H9 (cell line): ENCODE results near the gene ARMH1. TPM values are rescaled to one million over a fixed set of nuclear protein-coding genes. Genes with fewer than 3 reads are reported as not detected.

Experiments used
- DNase-seq: peaks from one replicate; pipeline ENCODE4 v3.0.0-alpha.2; 2017
- H2AFZ ChIP-seq: one replicate; pipeline ENCODE4 v1.6.1; 2013; ENCODE audit warnings: mild to moderate bottlenecking, low read length, control low read depth, moderate library complexity
- H2AK5ac ChIP-seq: 2 replicates; pipeline ENCODE4 v1.6.1; 2013; ENCODE audit warnings: low read length, control low read depth, mixed read lengths; ENCODE audit not compliant: insufficient read length
- H2BK120ac ChIP-seq: one replicate; pipeline ENCODE4 v1.6.1; 2013; ENCODE audit warnings: low read depth, mild to moderate bottlenecking, low read length, control low read depth, inconsistent platforms; ENCODE audit not compliant: poor library complexity, severe bottlenecking
- H2BK12ac ChIP-seq: 2 replicates; pipeline ENCODE4 v1.6.1; 2013; ENCODE audit warnings: low read length, control low read depth, mixed read lengths, low read depth; ENCODE audit not compliant: insufficient read length
- H2BK15ac ChIP-seq: 2 replicates; pipeline ENCODE4 v1.6.1; 2013; ENCODE audit warnings: low read depth, low read length, control low read depth
- H2BK20ac ChIP-seq: one replicate; pipeline ENCODE4 v1.6.1; 2013; ENCODE audit warnings: low read depth, mild to moderate bottlenecking, low read length, control low read depth, inconsistent platforms; ENCODE audit not compliant: poor library complexity, severe bottlenecking
- H2BK5ac ChIP-seq: 2 replicates; pipeline ENCODE4 v1.6.1; 2013; ENCODE audit warnings: low read length, control low read depth, mixed read lengths; ENCODE audit not compliant: insufficient read length
- H3K14ac ChIP-seq: 2 replicates; pipeline ENCODE4 v1.6.1; 2013; ENCODE audit warnings: low read length, control low read depth; ENCODE audit not compliant: insufficient read depth
- H3K18ac ChIP-seq: 2 replicates; pipeline ENCODE4 v1.6.1; 2013; ENCODE audit warnings: low read depth, mild to moderate bottlenecking, mixed read lengths, low read length, control low read depth; ENCODE audit not compliant: insufficient read length
- H3K23ac ChIP-seq: 2 replicates; pipeline ENCODE4 v1.6.1; 2013; ENCODE audit warnings: low read length, control low read depth, mixed read lengths, low read depth; ENCODE audit not compliant: insufficient read length
- H3K23me2 ChIP-seq: 2 replicates; pipeline ENCODE4 v1.6.1; 2013; ENCODE audit warnings: low read depth, mild to moderate bottlenecking, mixed read lengths, low read length, control low read depth; ENCODE audit not compliant: insufficient read length, poor library complexity, severe bottlenecking
- H3K27ac ChIP-seq: 2 replicates; pipeline ENCODE4 v1.5.1; 2013; ENCODE audit warnings: low read length, control low read depth, mixed read lengths, low read depth; ENCODE audit not compliant: insufficient read length
- H3K27me3 ChIP-seq: 2 replicates; pipeline ENCODE4 v1.6.1; 2013; ENCODE audit warnings: low read length, control low read depth, inconsistent platforms; ENCODE audit not compliant: insufficient read depth
- H3K4ac ChIP-seq: 2 replicates; pipeline ENCODE4 v1.6.1; 2013; ENCODE audit warnings: low read depth, mild to moderate bottlenecking, control low read depth, inconsistent platforms, low read length, moderate library complexity
- H3K4me1 ChIP-seq: 2 replicates; pipeline ENCODE4 v1.6.1; 2013; ENCODE audit warnings: low read length, control low read depth, inconsistent platforms; ENCODE audit not compliant: insufficient read depth
- H3K4me2 ChIP-seq: 2 replicates; pipeline ENCODE4 v1.6.1; 2013; ENCODE audit warnings: low read length, control low read depth, mixed read lengths; ENCODE audit not compliant: insufficient read length, insufficient read depth
- H3K56ac ChIP-seq: 2 replicates; pipeline ENCODE4 v1.6.1; 2013; ENCODE audit warnings: low read depth, mild to moderate bottlenecking, mixed read lengths, low read length, control low read depth; ENCODE audit not compliant: insufficient read length
- H3K79me1 ChIP-seq: 2 replicates; pipeline ENCODE4 v1.6.1; 2013; ENCODE audit warnings: low read depth, mild to moderate bottlenecking, moderate library complexity, low read length, control low read depth, inconsistent platforms; ENCODE audit not compliant: insufficient read depth, poor library complexity, severe bottlenecking
- H3K79me2 ChIP-seq: 2 replicates; pipeline ENCODE4 v1.6.1; 2013; ENCODE audit warnings: low read length, control low read depth, inconsistent platforms; ENCODE audit not compliant: insufficient read depth
- H3K9ac ChIP-seq: 2 replicates; pipeline ENCODE4 v1.6.1; 2013; ENCODE audit warnings: low read length, control low read depth, mixed read lengths; ENCODE audit not compliant: insufficient read length; ENCODE audit errors: extremely low read depth
- H3K9me3 ChIP-seq: one replicate; pipeline ENCODE4 v1.6.1; 2013; ENCODE audit warnings: low read depth, low read length, inconsistent platforms; ENCODE audit not compliant: control insufficient read depth
- H3T11ph ChIP-seq: one replicate; pipeline ENCODE4 v1.6.1; 2013; ENCODE audit warnings: mild to moderate bottlenecking, low read length, control low read depth, inconsistent platforms
- H4K20me1 ChIP-seq: one replicate; pipeline ENCODE4 v1.6.1; 2013; ENCODE audit not compliant: control insufficient read depth, insufficient read length, insufficient read depth
- H4K5ac ChIP-seq: 2 replicates; pipeline ENCODE4 v1.6.1; 2013; ENCODE audit warnings: low read depth, mild to moderate bottlenecking, mixed read lengths, low read length, control low read depth; ENCODE audit not compliant: insufficient read length
- H4K8ac ChIP-seq: replicated peaks from 2 replicates; pipeline ENCODE4 v1.6.1; 2013; ENCODE audit warnings: low read length, control low read depth, mixed read lengths, low read depth; ENCODE audit not compliant: insufficient read length
- H4K91ac ChIP-seq: 2 replicates; pipeline ENCODE4 v1.6.1; 2013; ENCODE audit warnings: low read depth, mild to moderate bottlenecking, moderate library complexity, mixed read lengths, low read length, control low read depth; ENCODE audit not compliant: insufficient read length
- H3K27ac Mint-ChIP-seq, 3 experiments: 2 replicates in 2 of 3; 3 replicates in 1 of 3; pipeline ENCODE4 v1.8.0; 2020 to 2021; ENCODE audit warnings: mixed read lengths in 3 of 3, mild to moderate bottlenecking in 1 of 3, moderate library complexity in 1 of 3
- H3K27me3 Mint-ChIP-seq: 2 replicates; pipeline ENCODE4 v1.8.0; 2021; ENCODE audit warnings: low read depth, mild to moderate bottlenecking, moderate library complexity, mixed read lengths
- H3K36me3 Mint-ChIP-seq, 3 experiments: 2 replicates in 2 of 3; 3 replicates in 1 of 3; pipeline ENCODE4 v1.8.0; 2020 to 2021; ENCODE audit warnings: low read depth in 3 of 3, mixed read lengths in 3 of 3; ENCODE audit not compliant: insufficient read depth in 1 of 3
- H3K4me1 Mint-ChIP-seq, 2 experiments: 2 replicates each; pipeline ENCODE4 v1.8.0; 2020; ENCODE audit warnings: mixed read lengths in 2 of 2
- H3K4me3 Mint-ChIP-seq, 2 experiments: 2 replicates in 1 of 2; 3 replicates in 1 of 2; pipeline ENCODE4 v1.8.0; 2020 to 2021; ENCODE audit warnings: mild to moderate bottlenecking in 2 of 2, mixed read lengths in 2 of 2, moderate library complexity in 1 of 2
- H3K9me3 Mint-ChIP-seq, 2 experiments: 2 replicates in 1 of 2; 3 replicates in 1 of 2; pipeline ENCODE4 v1.8.0; 2020; ENCODE audit warnings: mild to moderate bottlenecking in 2 of 2, mixed read lengths in 2 of 2, moderate library complexity in 1 of 2
- CTCF ChIP-seq: fragments of 200-600 bp; sonication (generic); conservative IDR thresholded peaks from 3 replicates; pipeline ENCODE4 v1.8.0; 2021; ENCODE audit warnings: antibody characterized with exemption, mild to moderate bottlenecking
- WGBS: extraction: QIAGEN DNeasy Blood & Tissue Kit; methylation state at CpG from one replicate; pipeline ENCODE4 v1.1.7; 2013; ENCODE audit warnings: missing lambda C conversion rate, low lambda C conversion rate, mixed read lengths; ENCODE audit not compliant: insufficient read length; ENCODE audit errors: extremely low coverage; 5-methylcytosine and 5-hydroxymethylcytosine counted together
- total RNA-seq: library from RNA; stranded (reverse); gene quantifications from 2 replicates; pipeline ENCODE4 v1.2.1, GENCODE V29; 2021

ARMH1 gene
- total RNA-seq, 1 experiment from 2014 or later = 1.0 TPM

GRCh38 chr1:44693159-44693558 lies 18.6 kb downstream of the ARMH1 start:
- H3K56ac ChIP-seq = no peak overlapping the region
- H3K79me1 ChIP-seq = no peaks in the 10 kb centered on the region
- DNase-seq = no peak
- no CpG with 5 or more reads among the region's 2 CpGs for WGBS
- H2BK12ac ChIP-seq = no peak overlapping the region
- no peak overlapping the region for H3K4me2 ChIP-seq
- no peak overlapping the region for H4K91ac ChIP-seq
- H3K23me2 ChIP-seq = no peaks in the 10 kb centered on the region
- no peak overlapping the region for H2BK20ac ChIP-seq
- H4K8ac ChIP-seq = no peak overlapping the region
- H3K79me2 ChIP-seq = no peaks in the 10 kb centered on the region
- no peak for TF ChIP-seq CTCF
- H3K9me3 ChIP-seq = no peaks in the 10 kb centered on the region
- H3K4me1 ChIP-seq = peaks cover 2% of the 10 kb centered on the region; the same call in 1 of the 2 replicates
- H3K23ac ChIP-seq = no peak overlapping the region
- no peak overlapping the region for H4K5ac ChIP-seq
- no peaks in the 10 kb centered on the region for H3K27me3 ChIP-seq
- H3K9ac ChIP-seq = no peak overlapping the region
- no peak overlapping the region for H2BK15ac ChIP-seq
- no peak overlapping the region for H2BK5ac ChIP-seq
- no peak overlapping the region for H2AFZ ChIP-seq
- H3K14ac ChIP-seq = no peak overlapping the region
- Mint-ChIP-seq H3K27me3 (peaks cover 5% of the 10 kb centered on the region), H3K4me1 (peaks cover 14 to 16% of the 10 kb centered on the region in 2 experiments), H3K4me3 (no peak overlapping the region), H3K9me3 (no peaks in the 10 kb centered on the region), H3K27ac (no peak overlapping the region), H3K36me3 (no peaks in the 10 kb centered on the region)
- H3T11ph ChIP-seq = no peak overlapping the region
- H2AK5ac ChIP-seq = no peak overlapping the region
- H4K20me1 ChIP-seq = no peaks in the 10 kb centered on the region
- H3K27ac ChIP-seq = no peak overlapping the region
- H2BK120ac ChIP-seq = no peak overlapping the region
- no peak overlapping the region for H3K4ac ChIP-seq
- H3K18ac ChIP-seq = no peak overlapping the region
